Superior temporal gyrus (tissue), 1 donor: ENCODE data around the gene HEATR5A.
"Not testable (repeated sequence)": the region's sequence is repeated elsewhere in the genome, so short reads cannot be mapped to it uniquely, and the experiment has no call there.

Experiments
- DNase-seq: peaks from one replicate; pipeline ENCODE4 v3.0.0-alpha.2; 2016; ENCODE audit errors: extremely low spot score

Gene HEATR5A

DNA sequence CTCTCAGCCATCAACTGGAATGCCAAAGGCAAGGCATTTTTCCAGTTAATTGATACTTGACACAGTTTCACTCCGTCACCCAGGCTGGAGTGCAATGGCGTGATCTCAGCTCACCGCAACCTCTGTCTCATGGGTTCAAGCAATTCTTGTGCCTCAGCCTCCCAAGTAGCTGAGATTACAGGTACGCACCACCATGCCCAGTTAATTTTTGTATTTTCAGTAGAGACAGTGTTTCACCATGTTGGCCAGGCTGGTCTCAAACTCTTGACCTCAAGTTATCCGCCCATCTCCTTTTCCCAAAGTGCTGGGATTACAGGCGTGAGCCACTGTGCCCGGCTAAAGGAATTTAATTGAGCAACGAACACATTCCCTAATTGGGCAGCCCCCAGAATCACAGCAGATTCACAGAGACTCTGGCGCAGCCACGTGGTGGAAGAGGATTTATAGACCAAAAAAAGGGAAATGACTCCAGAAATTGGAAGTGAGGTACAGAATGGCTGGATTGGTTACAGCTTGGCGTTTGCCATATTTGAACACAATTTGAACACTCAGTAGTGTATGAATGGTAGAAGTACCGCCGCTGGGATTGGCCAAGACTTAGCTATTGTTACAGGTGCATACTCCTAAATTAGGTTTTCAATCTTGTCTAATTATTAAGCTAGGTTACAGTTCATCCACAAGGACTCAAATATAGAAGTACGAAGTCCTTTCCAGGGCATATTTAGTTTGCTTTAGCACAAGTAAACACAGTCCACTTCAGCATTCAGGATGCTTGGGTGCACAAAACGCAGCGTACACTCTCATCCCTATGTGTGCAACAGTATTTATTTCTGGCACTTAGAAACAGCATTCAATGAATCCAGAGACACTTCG lies 162.6 kb downstream of the HEATR5A start:
- not testable (repeated sequence) for DNase-seq

DNA sequence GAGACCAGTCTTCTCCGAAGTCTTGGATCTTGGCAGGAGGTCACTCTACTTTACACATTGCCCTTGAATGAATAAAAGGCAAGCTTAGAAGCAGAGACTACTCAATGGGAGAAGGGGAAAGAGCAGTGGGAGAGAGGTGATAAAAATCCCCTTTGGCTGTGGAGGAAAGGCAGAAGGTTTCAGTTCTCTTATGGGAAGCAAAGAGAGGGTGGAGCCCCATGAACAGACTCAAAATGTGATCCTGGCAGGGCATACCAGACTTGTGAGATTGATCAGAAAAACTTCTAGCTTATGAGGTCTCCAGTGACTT lies 163.2 kb downstream of the HEATR5A start:
- DNase-seq: no peak

DNA sequence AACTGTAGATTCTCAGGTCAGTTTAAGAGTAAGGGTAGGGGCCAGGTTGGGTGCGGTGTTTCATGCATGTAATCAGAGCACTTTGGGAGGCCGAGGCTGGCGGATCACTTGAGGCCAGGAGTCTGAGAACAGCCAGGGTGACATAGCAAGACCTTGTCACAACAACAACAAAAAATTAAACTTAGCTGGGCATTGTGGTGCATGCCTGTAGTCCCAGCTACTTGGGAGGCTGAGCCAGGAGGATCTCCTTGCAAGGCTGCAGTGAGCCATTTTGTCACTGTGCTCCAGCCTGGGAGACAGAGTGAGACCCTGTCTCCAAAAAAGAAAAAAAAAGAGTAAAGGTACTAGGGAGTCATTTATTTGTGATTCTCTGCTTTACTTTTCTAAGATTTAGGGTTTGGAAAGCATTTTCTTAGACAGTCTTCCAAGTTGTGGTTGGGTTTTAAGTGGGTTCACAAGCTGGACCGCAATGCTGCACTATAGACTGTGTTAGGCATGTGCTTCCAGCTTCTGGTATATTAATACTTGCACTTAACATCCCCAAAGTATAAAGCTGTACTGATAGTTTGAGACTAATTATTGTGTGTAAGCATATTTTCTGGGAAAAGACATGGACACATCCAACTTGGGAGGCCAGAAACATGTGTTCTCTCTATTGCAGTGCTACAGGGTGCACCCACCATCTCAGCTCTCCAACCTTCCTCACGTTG lies 163.7 kb downstream of the HEATR5A start:
- DNase-seq: no peak

DNA sequence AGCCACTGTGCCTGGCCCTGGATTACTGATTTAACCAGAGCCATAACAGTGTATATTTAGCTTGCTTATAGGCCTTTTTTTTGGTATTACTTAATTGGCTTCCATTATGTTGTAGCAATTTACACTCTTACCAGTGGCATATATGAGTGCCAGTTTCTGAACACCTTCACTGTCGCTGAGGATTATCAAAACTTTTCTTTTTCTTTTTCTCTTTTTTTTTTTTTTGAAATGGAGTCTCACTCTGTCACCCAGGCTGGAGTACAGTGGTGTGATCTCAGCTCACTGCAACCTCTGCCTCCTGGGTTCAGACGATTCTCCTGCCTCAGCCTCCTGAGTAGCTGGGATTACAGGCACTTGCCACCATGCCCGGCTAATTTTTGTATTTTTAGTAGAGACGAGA lies 164.4 kb downstream of the HEATR5A start:
- not testable (repeated sequence) for DNase-seq

DNA sequence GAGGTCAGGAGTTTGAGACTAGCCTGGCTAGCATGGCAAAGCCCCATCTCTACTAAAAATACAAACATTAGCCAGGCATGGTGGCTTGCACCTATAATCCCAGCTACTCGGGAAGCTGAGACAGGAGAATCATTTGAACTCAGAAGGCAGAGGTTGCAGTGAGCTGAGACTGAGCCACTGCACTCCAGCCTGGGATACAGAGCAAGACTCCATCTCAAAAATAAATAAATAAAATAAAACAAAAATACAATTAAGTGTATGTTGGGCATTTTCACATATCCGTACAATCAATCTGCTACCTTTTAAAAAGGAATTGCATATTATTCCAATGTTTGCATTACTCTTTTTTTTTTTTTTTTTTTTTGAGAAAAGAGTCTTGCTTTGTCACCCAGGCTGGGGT lies 165.1 kb downstream of the HEATR5A start:
- DNase-seq: no peak

DNA sequence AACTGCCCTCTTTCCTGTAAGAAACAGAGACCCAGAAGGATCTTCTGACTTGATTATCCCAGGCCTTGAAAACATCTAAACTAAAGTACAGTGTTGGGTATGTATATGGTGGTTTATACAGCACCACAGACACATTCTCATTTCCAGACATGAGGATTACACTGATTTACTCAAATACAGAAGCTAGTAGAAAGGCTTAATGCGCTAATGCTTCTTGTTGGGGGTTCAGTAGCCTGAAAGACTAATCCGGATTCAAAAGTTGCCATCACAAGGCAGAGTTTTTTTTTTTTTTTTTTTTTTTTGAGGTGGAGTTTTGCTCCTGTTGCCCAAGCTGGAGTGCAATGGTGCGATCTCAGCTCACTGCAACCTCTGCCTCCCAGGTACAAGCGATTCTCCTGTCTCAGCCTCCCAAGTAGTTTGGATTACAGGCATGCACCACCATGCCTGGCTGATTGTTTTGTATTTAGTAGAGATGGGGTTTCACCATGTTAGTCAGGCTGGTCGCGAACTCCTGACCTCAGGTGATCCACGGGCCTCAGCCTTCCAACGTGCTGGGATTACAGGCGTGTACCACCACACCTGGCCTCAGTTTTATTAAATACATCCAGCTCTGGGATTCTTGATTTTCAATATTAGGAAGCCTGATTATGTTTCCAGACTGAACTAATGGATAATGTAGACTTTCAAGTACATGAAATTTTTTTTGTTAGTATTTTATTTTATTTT lies 166.4 kb downstream of the HEATR5A start:
- DNase-seq: no peak

DNA sequence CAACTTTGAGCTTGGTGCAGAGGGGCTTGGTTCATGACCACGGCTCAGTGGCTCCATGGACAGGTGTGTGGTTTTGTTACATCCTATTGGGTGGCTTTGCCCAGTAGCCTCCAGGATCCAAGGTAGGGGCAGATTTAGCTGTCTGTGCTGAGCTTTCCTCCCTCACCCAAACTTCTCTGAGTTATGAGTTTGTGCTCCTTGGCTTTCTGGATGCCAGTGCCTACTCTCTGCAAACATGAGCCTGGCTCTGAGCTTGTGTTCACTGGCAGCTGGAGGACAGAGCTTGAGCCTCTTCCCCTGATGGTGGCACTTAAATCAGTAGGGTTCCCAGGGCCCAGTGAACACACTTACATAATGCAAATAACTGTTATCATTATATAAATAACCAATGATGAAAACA lies 167.5 kb downstream of the HEATR5A start:
- DNase-seq: no peak

DNA sequence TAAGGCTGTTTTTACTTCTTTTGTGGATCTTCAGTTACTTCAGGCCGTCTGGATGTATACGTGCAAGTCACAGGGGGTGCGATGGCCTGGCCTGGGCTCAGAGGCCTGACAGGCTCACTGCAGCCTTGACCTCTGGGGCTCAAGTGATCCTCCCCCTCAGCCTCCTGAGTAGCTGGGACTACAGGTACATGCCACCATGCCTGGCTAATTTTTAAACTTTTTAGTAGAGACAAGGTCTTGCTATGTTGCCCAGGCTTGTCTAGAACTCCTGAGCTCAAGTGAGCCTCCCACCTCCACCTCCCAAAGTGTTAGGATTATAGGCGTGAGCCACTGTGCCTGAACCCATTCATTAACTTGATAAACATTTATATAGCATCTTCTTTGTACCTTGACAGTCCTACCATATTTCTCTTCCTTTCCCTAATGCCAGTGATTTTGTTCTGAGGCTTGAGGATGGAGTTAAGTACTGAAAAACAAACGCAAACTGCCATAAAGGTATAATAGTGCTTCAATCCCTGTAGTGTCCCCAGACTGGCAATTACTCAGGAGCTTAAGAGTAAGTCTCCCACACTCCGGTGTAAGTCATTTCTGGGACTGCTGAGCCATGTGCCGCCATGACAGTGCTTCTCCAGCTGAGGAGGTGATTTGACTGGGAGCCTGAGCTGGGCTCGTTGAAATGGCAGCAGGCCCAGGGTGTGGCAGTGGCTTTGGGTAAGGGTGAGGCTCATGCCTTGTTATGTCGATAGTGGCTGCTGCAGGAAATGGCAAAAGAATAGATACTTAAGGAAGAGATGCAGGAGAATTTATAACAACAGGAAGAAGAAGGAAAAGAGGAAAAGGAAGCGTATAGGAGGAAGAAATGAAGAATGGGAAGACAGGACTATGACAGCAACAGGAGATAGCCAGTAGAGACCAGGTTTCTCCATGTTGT lies 169.1 kb downstream of the HEATR5A start:
- DNase-seq: no peak

DNA sequence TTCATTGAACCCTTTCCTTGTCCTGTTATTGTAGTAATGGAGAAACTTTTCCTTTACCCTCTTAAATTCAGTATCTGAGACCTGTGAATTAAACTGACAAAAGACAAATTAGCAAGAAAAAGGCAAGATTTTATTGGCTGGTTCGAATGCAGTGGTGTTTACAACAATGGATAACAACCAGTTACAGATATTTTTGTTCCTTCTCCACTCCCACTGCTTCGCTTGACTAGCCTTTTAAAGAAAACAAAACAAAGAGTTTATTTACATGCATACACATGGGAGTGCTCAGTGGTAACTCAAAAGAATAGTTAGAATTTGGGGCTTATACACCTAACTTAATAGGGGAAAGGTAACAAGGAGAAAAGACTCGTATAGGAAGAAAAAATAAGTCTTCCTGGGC lies 175.7 kb downstream of the HEATR5A start:
- DNase-seq: no peak

DNA sequence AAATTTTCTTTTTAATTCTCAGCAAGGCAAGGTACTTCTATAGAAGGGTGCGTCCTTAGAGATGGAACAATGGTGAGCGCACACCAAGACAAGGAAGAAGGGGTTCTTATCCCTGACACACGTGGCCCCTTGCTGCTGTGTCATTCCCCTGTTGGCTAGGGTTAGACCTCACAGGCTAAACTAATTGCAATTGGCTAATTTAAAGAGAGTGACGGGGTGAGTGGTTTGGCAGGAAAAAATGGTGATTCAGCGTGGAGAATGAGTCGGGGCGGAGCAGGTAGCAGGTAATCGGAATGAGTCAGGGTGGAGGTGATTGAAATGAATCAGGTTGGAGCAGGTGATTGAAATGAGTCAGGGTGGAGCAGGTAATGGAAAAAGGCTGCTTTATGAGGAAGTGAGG lies 176.5 kb downstream of the HEATR5A start:
- no peak for DNase-seq

DNA sequence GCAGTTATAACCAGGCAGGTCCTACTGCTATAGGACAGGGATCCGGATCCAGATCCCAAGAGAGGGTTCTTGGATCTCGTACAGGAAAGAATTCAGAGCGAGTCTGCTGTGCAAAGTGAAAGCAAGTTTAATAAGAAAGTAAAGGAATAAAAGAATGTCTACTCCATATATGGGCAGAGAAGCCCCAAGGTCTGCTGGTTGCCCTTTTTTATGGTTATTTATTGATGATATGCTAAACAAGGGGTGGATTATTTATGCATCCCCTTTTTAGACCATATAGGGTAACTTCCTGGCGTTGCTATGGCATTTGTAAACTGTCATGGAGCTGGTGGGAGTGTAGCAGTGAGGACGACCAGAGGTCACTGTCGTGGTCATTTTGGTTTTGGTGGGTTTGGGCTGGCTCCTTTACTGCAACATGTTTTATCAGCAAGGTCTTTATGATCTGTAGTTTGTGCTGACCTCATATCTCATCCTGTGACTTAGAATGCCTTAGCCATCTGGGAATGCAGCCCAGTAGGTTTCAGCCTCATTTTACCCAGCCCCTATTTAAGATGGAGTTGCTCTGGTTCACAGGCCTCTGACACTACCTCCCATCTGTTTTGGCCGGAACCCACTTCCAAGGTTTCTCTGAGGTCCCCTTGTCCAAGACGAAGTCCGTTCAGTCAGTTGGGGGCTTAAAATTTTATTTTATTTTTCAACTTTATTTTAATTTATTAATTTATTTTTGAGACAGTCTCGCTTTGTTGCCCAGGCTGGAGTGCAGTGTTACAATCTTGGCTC lies 178.0 kb downstream of the HEATR5A start:
- not testable (repeated sequence) for DNase-seq
